Astrocyte of the cerebellum (primary cell): Measurements from ENCODE around the gene CRIP3.
A peak's percentile ranks its signal among the peaks of the same experiment; 100 is the strongest.

Source experiments
- DNase-seq: peaks from one replicate; pipeline ENCODE4 v3.0.0-alpha.2; 2011; ENCODE audit warnings: low read depth
- H3K4me3 ChIP-seq: 2 replicates; pipeline ENCODE4 v1.5.1; 2011; ENCODE audit warnings: mild to moderate bottlenecking, low read depth, low read length, moderate library complexity
- in situ Hi-C: cut with HindIII; loops from 2 replicates; pipeline ENCODE4 v1.10.0; 2017; ENCODE audit warnings: low sequenced_read_pairs
- TF ChIP-seq, protein P1 (sequence below): IDR thresholded peaks from 2 replicates; pipeline ENCODE4 v1.5.1; 2012; ENCODE audit warnings: low read length, low read depth, moderate library complexity, mild to moderate bottlenecking; ENCODE audit errors: missing control alignments

The CRIP3 gene

GRCh38 chr6:43274916-43275597 lies 33.6 kb downstream of the CRIP3 start:
- in situ Hi-C loops: no loop called here
- H3K4me3 ChIP-seq: peak overlapping the region; percentile 18
- TF ChIP-seq, protein P1, sequence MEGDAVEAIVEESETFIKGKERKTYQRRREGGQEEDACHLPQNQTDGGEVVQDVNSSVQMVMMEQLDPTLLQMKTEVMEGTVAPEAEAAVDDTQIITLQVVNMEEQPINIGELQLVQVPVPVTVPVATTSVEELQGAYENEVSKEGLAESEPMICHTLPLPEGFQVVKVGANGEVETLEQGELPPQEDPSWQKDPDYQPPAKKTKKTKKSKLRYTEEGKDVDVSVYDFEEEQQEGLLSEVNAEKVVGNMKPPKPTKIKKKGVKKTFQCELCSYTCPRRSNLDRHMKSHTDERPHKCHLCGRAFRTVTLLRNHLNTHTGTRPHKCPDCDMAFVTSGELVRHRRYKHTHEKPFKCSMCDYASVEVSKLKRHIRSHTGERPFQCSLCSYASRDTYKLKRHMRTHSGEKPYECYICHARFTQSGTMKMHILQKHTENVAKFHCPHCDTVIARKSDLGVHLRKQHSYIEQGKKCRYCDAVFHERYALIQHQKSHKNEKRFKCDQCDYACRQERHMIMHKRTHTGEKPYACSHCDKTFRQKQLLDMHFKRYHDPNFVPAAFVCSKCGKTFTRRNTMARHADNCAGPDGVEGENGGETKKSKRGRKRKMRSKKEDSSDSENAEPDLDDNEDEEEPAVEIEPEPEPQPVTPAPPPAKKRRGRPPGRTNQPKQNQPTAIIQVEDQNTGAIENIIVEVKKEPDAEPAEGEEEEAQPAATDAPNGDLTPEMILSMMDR: no peak
- DNase-seq: no peak

DNA sequence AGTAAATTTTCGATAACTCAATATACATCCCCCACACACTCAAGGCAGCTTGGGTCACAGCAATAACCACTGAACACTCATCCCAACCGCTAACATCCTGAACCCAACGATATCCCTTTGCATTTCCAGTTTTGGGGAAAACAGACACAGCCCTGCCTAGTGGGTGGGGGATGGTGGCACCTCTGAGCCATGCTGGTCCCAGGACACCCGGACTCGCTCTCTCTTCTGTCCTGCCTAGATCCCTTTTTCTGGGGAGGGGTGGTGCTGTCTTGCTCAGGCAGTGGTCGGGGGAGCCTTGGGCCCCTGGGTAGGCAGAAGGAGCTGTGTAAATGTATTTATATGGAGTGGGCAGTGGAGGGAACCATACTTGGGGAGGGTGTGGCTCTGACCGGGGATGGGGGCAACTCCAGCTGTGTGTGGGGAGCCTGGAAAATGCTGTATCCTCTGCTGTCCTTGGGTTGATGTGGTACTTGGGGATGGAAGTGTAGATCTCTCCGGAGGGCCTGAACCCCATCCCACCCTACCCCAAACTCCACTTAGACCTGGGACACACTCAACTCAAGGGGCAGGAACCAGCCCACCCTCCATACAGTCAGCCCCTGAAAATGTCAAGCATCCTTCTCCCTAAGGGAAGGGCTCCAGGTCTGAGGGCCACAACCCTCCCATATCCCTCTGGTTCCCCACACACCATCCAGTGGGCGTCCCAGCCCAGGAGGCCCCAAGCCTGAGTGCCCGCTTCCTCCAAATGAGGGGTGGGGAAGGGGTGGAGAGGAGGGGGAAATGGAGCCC lies 34.3 kb downstream of the CRIP3 start:
- DNase-seq: no peak
- H3K4me3 ChIP-seq: no peak overlapping the region
- in situ Hi-C loops: no loop called here
- TF ChIP-seq, protein P1: no peak

GRCh38 chr6:43273707-43274106 lies 34.9 kb downstream of the CRIP3 start:
- no peak overlapping the region for H3K4me3 ChIP-seq
- no peak for DNase-seq
- TF ChIP-seq, protein P1: no peak
- in situ Hi-C loops: no loop called here

- H3K4me3 ChIP-seq: no peak overlapping the region
- in situ Hi-C loops: no loop called here
- no peak for DNase-seq
- TF ChIP-seq, protein P1: no peak
Measured at GRCh38 chr6:43271944-43272343, 36.7 kb downstream of the CRIP3 start.

GRCh38 chr6:43271103-43271815 lies 37.4 kb downstream of the CRIP3 start:
- in situ Hi-C loops: no loop called here
- DNase-seq: no peak
- TF ChIP-seq, protein P1: no peak
- H3K4me3 ChIP-seq: no peak overlapping the region

GRCh38 chr6:43269273-43270007 lies 39.2 kb downstream of the CRIP3 start:
- no peak overlapping the region for H3K4me3 ChIP-seq
- no peak for DNase-seq
- TF ChIP-seq, protein P1: no peak
- in situ Hi-C loops: no loop called here
